ENCODE measurements around the gene TAP1. TPM values are rescaled to one million over a fixed set of nuclear protein-coding genes. Genes with fewer than 3 reads are reported as not detected.

Gene TAP1
- total RNA-seq, 1 donor from 2014 or later: 29.7 TPM

DNA sequence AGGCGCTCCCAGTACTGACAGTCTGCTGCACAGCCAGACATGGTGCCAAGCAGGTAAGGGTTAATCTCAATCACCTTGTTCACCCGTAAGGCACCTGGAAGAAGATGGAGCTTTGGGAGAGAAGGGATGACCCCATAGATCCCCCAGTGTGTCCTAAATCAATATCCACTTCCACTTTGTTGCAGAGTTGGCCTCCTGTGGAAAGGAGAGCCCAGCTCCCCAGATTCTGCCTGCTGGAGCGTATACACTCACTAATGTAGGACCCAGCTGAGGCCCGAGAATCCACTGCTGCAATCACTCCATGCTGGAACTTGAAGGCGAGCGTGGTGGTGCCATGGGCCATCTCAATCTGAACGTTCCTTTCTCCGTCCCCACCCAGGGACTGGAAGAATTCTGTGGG lies 10.8 kb downstream of the TAP1 start:
- Mint-ChIP-seq H3K4me3 (ENCODE audit: unreplicated experiment) (no peak overlapping the region), H3K27ac (ENCODE audit: unreplicated experiment) (no peak overlapping the region)

DNA sequence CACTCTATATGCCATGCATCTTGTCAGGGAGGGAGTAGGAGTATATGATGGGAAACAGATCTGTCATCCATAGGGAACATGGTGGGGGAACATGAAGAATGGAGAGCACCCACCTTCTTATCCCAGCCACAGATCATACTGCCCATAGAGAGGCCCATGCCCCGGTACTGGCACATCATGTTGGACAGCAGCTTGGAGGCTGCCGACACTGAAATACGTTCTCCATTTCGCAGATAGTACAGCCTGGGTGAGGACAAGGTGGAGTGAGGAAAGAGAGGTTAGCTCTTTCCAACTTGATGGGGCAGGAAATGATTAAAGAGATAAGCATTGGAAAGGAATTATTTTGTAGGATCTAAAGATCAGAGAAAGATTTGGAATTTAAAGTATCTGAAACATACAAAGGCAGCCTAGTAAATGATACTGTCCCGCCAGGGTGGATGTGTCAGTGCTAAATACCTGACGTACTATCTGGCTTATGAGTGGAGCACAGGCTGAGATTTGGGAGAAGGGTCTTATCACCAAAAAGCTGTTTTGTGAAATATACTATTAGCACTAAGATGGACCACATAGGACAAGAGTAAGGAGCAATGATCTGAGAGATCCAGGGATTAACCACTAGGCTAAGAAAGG lies 11.4 kb downstream of the TAP1 start:
- no peak overlapping the region for H3K4me3 Mint-ChIP-seq (ENCODE audit: unreplicated experiment)
- H3K27ac Mint-ChIP-seq (ENCODE audit: unreplicated experiment): no peak overlapping the region
- peaks cover 4% of the 10 kb centered on the region for H3K36me3 Mint-ChIP-seq (ENCODE audit: low read depth)
- H3K27me3 Mint-ChIP-seq (ENCODE audit: low read depth): no peaks in the 10 kb centered on the region
- peaks cover 24% of the 10 kb centered on the region for H3K4me1 Mint-ChIP-seq (ENCODE audit: low read depth)
- TF ChIP-seq, protein P1, sequence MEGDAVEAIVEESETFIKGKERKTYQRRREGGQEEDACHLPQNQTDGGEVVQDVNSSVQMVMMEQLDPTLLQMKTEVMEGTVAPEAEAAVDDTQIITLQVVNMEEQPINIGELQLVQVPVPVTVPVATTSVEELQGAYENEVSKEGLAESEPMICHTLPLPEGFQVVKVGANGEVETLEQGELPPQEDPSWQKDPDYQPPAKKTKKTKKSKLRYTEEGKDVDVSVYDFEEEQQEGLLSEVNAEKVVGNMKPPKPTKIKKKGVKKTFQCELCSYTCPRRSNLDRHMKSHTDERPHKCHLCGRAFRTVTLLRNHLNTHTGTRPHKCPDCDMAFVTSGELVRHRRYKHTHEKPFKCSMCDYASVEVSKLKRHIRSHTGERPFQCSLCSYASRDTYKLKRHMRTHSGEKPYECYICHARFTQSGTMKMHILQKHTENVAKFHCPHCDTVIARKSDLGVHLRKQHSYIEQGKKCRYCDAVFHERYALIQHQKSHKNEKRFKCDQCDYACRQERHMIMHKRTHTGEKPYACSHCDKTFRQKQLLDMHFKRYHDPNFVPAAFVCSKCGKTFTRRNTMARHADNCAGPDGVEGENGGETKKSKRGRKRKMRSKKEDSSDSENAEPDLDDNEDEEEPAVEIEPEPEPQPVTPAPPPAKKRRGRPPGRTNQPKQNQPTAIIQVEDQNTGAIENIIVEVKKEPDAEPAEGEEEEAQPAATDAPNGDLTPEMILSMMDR (IDR thresholded peaks at IDR 0.05): no peak
- no peak for DNase-seq (ENCODE audit: low spot score)
- H3K9me3 Mint-ChIP-seq (ENCODE audit: low read depth): no peaks in the 10 kb centered on the region

More for the DNA sequence above, 10.8 kb downstream of the TAP1 start:
- Mint-ChIP-seq H3K36me3 (ENCODE audit: low read depth) (peaks cover 9% of the 10 kb centered on the region), H3K4me1 (ENCODE audit: low read depth) (peaks cover 19% of the 10 kb centered on the region), H3K9me3 (ENCODE audit: low read depth) (no peaks in the 10 kb centered on the region), H3K27me3 (ENCODE audit: low read depth) (no peaks in the 10 kb centered on the region)
- TF ChIP-seq, protein P1 (IDR thresholded peaks at IDR 0.05): no peak
- no peak for DNase-seq (ENCODE audit: low spot score)

DNA sequence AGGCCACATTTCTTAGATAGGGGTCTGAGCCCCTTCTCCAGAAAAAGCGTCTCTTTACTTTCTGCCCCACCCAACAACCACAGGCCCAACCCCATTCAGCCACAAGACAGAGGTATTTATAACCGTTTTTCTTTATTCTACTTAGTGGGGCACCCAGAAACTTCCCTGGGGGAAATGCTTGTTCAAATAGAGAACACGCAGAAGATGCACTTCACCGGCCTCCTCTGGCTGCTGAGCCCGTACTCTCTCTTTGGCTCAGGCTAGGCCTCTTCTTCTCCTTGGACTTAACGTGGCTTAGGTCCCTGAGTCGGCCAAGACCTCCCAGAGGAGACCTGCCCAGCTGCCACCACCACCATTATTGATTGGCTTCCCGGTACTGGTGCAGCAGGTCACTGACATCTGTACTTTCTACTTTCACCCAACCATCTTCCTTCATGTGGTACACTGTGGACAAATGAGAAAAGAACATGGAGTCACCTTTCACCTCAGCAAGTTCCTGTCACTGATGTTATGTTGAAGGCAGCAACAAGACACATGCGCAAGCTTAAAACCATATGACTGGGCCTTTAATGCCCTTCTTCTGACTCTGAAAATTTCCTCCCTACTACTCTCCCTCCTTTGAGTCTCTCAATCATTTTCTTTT lies 12.8 kb downstream of the TAP1 start:
- Mint-ChIP-seq H3K9me3 (ENCODE audit: low read depth) (no peaks in the 10 kb centered on the region), H3K27me3 (ENCODE audit: low read depth) (no peaks in the 10 kb centered on the region), H3K27ac (ENCODE audit: unreplicated experiment) (no peak overlapping the region)

DNA sequence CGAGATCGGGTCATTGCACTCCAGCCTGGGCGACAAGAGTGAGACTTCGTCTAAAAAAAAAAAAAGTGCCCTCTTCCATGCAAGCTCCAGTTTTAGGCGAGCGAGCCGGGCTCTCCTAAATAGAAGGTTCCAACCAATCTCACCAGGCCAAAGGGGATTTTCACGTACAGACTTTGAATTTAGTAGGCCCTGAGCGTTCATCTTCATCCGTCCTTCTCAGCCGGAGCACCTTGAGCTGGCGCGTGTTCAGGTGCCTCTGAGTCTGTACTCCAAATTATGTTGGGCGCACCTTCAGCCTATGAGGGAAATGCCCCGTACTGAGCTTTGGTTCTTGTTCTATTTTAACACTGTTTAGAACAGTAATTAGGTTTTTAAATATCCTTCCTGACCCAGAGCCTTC lies 14.1 kb downstream of the TAP1 start:
- Mint-ChIP-seq H3K4me3 (ENCODE audit: unreplicated experiment) (no peak overlapping the region), H3K27ac (ENCODE audit: unreplicated experiment) (peak overlapping the region; percentile 92), H3K36me3 (ENCODE audit: low read depth) (peaks cover 7% of the 10 kb centered on the region), H3K27me3 (ENCODE audit: low read depth) (no peaks in the 10 kb centered on the region), H3K4me1 (ENCODE audit: low read depth) (peaks cover 21% of the 10 kb centered on the region), H3K9me3 (ENCODE audit: low read depth) (no peaks in the 10 kb centered on the region)
- TF ChIP-seq, protein P1 (IDR thresholded peaks at IDR 0.05): no peak
- no peak for DNase-seq (ENCODE audit: low spot score)

More for the DNA sequence above, 12.8 kb downstream of the TAP1 start:
- Mint-ChIP-seq H3K4me3 (ENCODE audit: unreplicated experiment) (no peak overlapping the region), H3K4me1 (ENCODE audit: low read depth) (peaks cover 26% of the 10 kb centered on the region), H3K36me3 (ENCODE audit: low read depth) (peaks cover 3% of the 10 kb centered on the region)
- TF ChIP-seq, protein P1 (IDR thresholded peaks at IDR 0.05): no peak
- no peak for DNase-seq (ENCODE audit: low spot score)

DNA sequence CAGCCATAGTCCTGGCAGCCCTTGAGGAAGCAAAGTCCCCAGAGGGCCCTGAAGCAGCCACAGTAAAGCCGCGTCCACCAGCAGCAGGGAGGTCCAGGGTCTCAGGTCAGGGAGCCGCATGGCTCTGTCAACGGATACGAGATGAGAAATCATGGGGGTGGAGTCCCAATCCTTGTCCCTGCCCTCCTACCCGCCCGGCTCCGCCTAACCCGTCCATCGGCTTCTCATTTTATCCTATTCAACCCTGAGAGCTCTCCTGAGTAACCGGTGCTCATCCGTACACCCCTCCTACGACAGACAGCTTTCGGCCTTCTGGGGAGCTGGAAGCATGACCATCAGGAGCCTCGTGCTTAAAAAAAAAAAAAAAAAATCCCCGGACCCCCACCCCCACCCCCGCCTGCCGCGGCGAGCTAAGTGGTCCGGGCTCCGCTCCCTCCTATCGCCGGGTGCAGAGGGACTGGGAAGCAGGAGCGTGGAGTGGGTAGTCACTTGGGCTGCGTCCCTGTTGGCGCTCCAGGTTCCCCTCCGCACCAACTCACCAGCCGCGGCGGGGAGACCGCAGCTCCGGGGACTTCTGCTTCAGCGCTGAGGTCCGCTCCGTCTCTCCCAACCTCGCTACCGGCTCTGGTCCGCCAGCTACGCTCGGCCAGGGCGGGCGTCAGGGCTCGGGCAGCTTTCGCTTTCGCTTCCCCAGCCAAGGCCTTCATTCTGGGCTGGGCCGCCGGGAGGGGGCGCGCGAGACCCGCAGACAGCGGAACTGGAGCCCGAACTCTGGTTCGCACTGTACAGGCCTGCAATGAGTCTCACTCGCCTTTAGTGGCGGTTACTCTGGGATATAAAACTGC lies 15.2 kb downstream of the TAP1 start, which contains the start of gene TAP2:
TSS of gene TAP2 (minus strand) at position 626 of the 845 bp plus-strand sequence. CDS start at position 120, 506 bp downstream.
- Mint-ChIP-seq H3K4me3 (ENCODE audit: unreplicated experiment) (peak within 1 kb of the TSS; percentile 79), H3K27ac (ENCODE audit: unreplicated experiment) (peak within 1 kb of the TSS; percentile 92), H3K27me3 (ENCODE audit: low read depth) (no peaks in the 10 kb centered on the region), H3K9me3 (ENCODE audit: low read depth) (no peaks in the 10 kb centered on the region), H3K36me3 (ENCODE audit: low read depth) (peaks cover 7% of the 10 kb centered on the region), H3K4me1 (ENCODE audit: low read depth) (peaks cover 12% of the 10 kb centered on the region)
- DNase-seq (ENCODE audit: low spot score): peak; percentile 97
- TF ChIP-seq, protein P1 (IDR thresholded peaks at IDR 0.05): peak; percentile 97

All from chondrocyte (in vitro differentiated cells).